Mammary epithelial cell (primary cell): ENCODE measurements around the gene CCT6A.

Source experiments
- CTCF ChIP-seq, 2 donors: IDR thresholded peaks in 1 of 2; conservative IDR thresholded peaks in 1 of 2; 2 replicates each; pipeline ENCODE4 v1.5.1; 2011 to 2012; ENCODE audit warnings: inconsistent platforms in 2 of 2, low read length in 2 of 2, mild to moderate bottlenecking in 2 of 2, control low read depth in 1 of 2, low read depth in 1 of 2; ENCODE audit not compliant: insufficient read depth in 1 of 2; ENCODE audit errors: extremely low read depth in 1 of 2
- EZH2 ChIP-seq: IDR thresholded peaks from 2 replicates; pipeline ENCODE4 v1.6.1; 2012; ENCODE audit warnings: low read length, inconsistent platforms, borderline replicate concordance

- no peak for TF ChIP-seq CTCF (conservative IDR thresholded peaks at IDR 0.05 in 1 of 2, IDR thresholded peaks at IDR 0.05 in 1 of 2; ENCODE audit: extremely low read depth in 1 of 2, insufficient read depth in 1 of 2, low read depth in 1 of 2, low read length in 2 of 2)
- no peak for TF ChIP-seq EZH2
Measured at GRCh38 chr7:56110611-56111010, 59.0 kb downstream of the CCT6A start.
